ENCODE data around the gene FBXW4. TPM values are rescaled to one million over a fixed set of nuclear protein-coding genes. Genes with fewer than 3 reads are reported as not detected.

Gene FBXW4
- polyA plus RNA-seq, 1 of the 3 experiments (the other 2 are of a cell fraction), result 27.6 TPM

DNA sequence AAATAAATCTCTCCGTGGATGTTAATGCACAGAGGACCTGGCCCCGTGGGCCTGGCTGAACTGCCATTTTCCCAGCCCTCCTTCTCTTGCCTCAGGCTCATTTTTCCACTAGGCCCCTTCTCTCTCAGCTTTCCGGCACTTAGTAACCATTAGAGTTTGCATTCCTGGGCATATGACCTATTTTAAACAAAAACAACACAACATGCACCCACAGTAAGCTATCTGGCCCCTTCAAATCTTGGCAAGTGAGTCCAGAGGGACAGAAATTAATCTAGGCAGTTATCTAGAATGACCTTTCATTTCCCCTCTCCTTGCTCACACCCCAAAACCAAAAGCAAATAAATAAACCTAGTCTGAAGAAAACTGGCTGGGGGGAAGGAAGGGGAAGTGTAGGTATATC is 11.7 kb downstream of the FBXW4 start:
- POLR2A ChIA-PET, result interaction anchor here (0.8 kb wide), 1 partner anchor 10 kb away, joined by 3 read pairs; no protein-coding TSS in a partner anchor
- peaks cover 51% of the 10 kb centered on the region for H3K79me2 ChIP-seq (ENCODE audit: insufficient read depth)
- H3K9ac ChIP-seq, result no peak overlapping the region
- no peaks in the 10 kb centered on the region for H3K27me3 ChIP-seq (ENCODE audit: insufficient read depth)
- H3K27ac ChIP-seq (ENCODE audit: low read depth in 2 of 2, low read length in 1 of 2), result no peak overlapping the region
- H3K9me3 ChIP-seq, result no peaks in the 10 kb centered on the region
- peaks cover 0 to 2% of the 10 kb centered on the region in 2 experiments; a peak in 2 of 4 replicates for H3K4me1 ChIP-seq (ENCODE audit: control insufficient read depth in 1 of 2, insufficient read depth in 2 of 2, low read depth in 1 of 2, low read length in 1 of 2)
- H3K36me3 ChIP-seq (replicated peaks in 1 of 2; ENCODE audit: control insufficient read depth in 1 of 2, insufficient read depth in 2 of 2, low read length in 1 of 2), result peaks cover 0 to 4% of the 10 kb centered on the region in 2 experiments
- DNase-seq, result no peak
- CTCF ChIA-PET, result interaction anchor here (1.6 kb wide), 1 partner anchor 10 kb away, joined by 4 read pairs; no protein-coding TSS in a partner anchor
- TF ChIP-seq SMC3 (IDR thresholded peaks at IDR 0.05; ENCODE audit: low read depth, low read length) (no peak), RXRA (IDR thresholded peaks at IDR 0.05; ENCODE audit: borderline replicate concordance, low read depth) (no peak), MXI1 (IDR thresholded peaks at IDR 0.05; ENCODE audit: low read depth, low read length) (no peak), GABPA (IDR thresholded peaks at IDR 0.05; ENCODE audit: low read depth) (no peak), FOXM1 (IDR thresholded peaks at IDR 0.05; ENCODE audit: low read depth) (no peak), PBX3 (IDR thresholded peaks at IDR 0.05) (no peak)
- H3K4me2 ChIP-seq, result no peak overlapping the region
- no peaks in the 10 kb centered on the region for H3F3A ChIP-seq (replicated peaks; ENCODE audit: insufficient read depth)
- no peaks in the 10 kb centered on the region for H3K9me2 ChIP-seq
- H4K20me1 ChIP-seq (ENCODE audit: insufficient read depth), result peaks cover 15% of the 10 kb centered on the region
- WGBS (ENCODE audit: low lambda C conversion rate), result 77% methylated on average over 3 of the region's 3 CpGs
- H3K4me3 ChIP-seq (ENCODE audit: low read depth in 2 of 2, low read length in 1 of 2), result no peak overlapping the region
- H2AFZ ChIP-seq (ENCODE audit: low read depth), result no peak overlapping the region

DNA sequence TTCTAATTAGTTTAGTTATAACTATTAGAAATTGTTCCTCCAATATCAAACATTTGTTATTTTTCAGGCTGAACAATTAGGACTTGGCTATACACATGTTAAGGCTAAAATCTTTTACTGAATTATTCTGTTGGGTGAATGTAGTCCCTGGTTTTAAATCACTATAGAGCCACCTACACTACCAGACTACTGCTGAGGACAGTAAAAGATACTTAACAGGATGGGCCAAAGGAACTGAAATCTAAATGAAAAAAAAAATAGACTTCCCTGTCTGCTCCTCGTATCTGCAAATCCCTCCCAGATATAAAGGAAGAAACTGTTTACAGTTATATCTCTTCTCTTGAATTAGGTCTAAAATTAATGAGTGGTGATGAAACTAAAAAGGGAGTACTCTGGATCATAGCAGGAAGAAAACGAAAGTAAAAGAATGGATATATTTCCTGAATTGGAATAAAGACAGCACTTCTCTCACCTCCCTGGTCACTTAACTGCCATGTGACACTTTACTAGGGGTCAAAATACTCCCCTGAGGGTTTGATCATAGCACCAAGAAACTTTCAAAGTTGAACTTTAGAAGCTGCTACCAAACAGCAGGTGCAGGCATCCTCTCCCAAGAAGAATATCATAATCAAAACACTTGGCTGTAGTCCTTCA is 12.7 kb downstream of the FBXW4 start:
- no peaks in the 10 kb centered on the region for H3K27me3 ChIP-seq (ENCODE audit: insufficient read depth)
- H3K36me3 ChIP-seq (replicated peaks in 1 of 2; ENCODE audit: control insufficient read depth in 1 of 2, insufficient read depth in 2 of 2, low read length in 1 of 2), result peaks cover 1 to 7% of the 10 kb centered on the region in 2 experiments
- DNase-seq, result no peak
- H3K4me1 ChIP-seq (ENCODE audit: control insufficient read depth in 1 of 2, insufficient read depth in 2 of 2, low read depth in 1 of 2, low read length in 1 of 2), result peaks cover 0 to 2% of the 10 kb centered on the region in 2 experiments; a peak in 2 of 4 replicates
- 71% methylated on average over 2 of the region's 2 CpGs for WGBS (ENCODE audit: low lambda C conversion rate)
- H3K4me2 ChIP-seq, result peak overlapping the region; percentile 26; the same call in 1 of the 2 replicates
- H2AFZ ChIP-seq (ENCODE audit: low read depth), result no peak overlapping the region
- peak overlapping the region in 1 of 2 experiments; percentile 12; a peak in 1 of 4 replicates for H3K4me3 ChIP-seq (ENCODE audit: low read depth in 2 of 2, low read length in 1 of 2)
- no peak overlapping the region; a peak in 1 of 4 replicates for H3K27ac ChIP-seq (ENCODE audit: low read depth in 2 of 2, low read length in 1 of 2)
- no peaks in the 10 kb centered on the region for H3F3A ChIP-seq (replicated peaks; ENCODE audit: insufficient read depth)
- H3K9me3 ChIP-seq, result no peaks in the 10 kb centered on the region
- ChIA-PET POLR2A (no interaction called here), CTCF (interaction anchor here (0.6 kb wide), 1 partner anchor 33 kb away, joined by 3 read pairs; no protein-coding TSS in a partner anchor)
- no peak overlapping the region for H3K9ac ChIP-seq
- no peak for TF ChIP-seq MEF2A (IDR thresholded peaks at IDR 0.05; ENCODE audit: borderline replicate concordance, low read depth)
- TF ChIP-seq FOXM1 (IDR thresholded peaks at IDR 0.05; ENCODE audit: low read depth), result no peak
- no peak for TF ChIP-seq RFX5 (IDR thresholded peaks at IDR 0.05; ENCODE audit: low read length)
- no peak for TF ChIP-seq TEAD4 (IDR thresholded peaks at IDR 0.05; ENCODE audit: borderline replicate concordance, insufficient read depth)
- TF ChIP-seq GABPA (IDR thresholded peaks at IDR 0.05; ENCODE audit: low read depth), result no peak
- no peak for TF ChIP-seq USF2 (IDR thresholded peaks at IDR 0.05; ENCODE audit: borderline replicate concordance, low read depth, low read length)
- TF ChIP-seq SMC3 (IDR thresholded peaks at IDR 0.05; ENCODE audit: low read depth, low read length), result no peak
- TF ChIP-seq GATA2 (CRISPR knock-in tag; IDR thresholded peaks at IDR 0.05), result no peak
- TF ChIP-seq NFIC (IDR thresholded peaks at IDR 0.05; ENCODE audit: borderline replicate concordance), result no peak
- no peak for TF ChIP-seq FOSL2 (IDR thresholded peaks at IDR 0.05; ENCODE audit: borderline replicate concordance, low read depth)
- no peak for TF ChIP-seq MXI1 (IDR thresholded peaks at IDR 0.05; ENCODE audit: low read depth, low read length)
- no peak for TF ChIP-seq CTCF (IDR thresholded peaks at IDR 0.05)
- TF ChIP-seq, protein P1, sequence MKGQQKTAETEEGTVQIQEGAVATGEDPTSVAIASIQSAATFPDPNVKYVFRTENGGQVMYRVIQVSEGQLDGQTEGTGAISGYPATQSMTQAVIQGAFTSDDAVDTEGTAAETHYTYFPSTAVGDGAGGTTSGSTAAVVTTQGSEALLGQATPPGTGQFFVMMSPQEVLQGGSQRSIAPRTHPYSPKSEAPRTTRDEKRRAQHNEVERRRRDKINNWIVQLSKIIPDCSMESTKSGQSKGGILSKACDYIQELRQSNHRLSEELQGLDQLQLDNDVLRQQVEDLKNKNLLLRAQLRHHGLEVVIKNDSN (IDR thresholded peaks at IDR 0.05; ENCODE audit: borderline replicate concordance, low read depth), result no peak
- no peak for TF ChIP-seq ELF1 (IDR thresholded peaks at IDR 0.05)
- TF ChIP-seq CHD2 (IDR thresholded peaks at IDR 0.05; ENCODE audit: low read length, partially characterized antibody), result no peak
- TF ChIP-seq IRF3 (IDR thresholded peaks at IDR 0.05; ENCODE audit: low read depth, low read length), result no peak
- peaks cover 15% of the 10 kb centered on the region for H4K20me1 ChIP-seq (ENCODE audit: insufficient read depth)
- peaks cover 46% of the 10 kb centered on the region for H3K79me2 ChIP-seq (ENCODE audit: insufficient read depth)
- no peaks in the 10 kb centered on the region for H3K9me2 ChIP-seq
